ENCODE data around the gene REEP1. TPM values are rescaled to one million over a fixed set of nuclear protein-coding genes. Genes with fewer than 3 reads are reported as not detected.

REEP1 gene
- total RNA-seq, 3 donors from 2014 or later = 3.8 to 50.3 (median 6.1) TPM

DNA sequence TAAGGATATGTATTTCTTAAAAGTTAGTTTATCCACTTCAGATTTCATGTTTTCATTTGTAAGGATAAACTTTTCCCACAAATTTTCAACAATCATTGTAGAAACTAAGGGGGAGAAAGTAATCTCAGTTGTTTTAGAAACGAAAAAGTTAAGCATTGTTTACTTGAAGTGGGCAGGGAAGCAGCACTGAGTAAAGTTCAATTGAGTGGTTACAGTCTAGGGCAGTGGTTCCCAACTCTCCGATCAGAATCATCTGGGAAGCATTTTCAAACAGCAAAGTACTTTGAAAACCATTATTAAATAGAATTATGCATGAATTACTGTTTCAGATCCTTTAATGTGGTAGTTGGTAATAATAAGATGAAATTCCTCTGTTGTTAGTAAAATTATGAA lies 125.6 kb downstream of the REEP1 start:
- Histone ChIP-seq H3K9me3 (no peaks in the 10 kb centered on the region), H3K36me3 (ENCODE audit: low read depth) (no peaks in the 10 kb centered on the region), H3K4me1 (ENCODE audit: low read depth) (peaks cover 31% of the 10 kb centered on the region), H3K4me3 (no peak overlapping the region)
- TF ChIP-seq, protein P1, sequence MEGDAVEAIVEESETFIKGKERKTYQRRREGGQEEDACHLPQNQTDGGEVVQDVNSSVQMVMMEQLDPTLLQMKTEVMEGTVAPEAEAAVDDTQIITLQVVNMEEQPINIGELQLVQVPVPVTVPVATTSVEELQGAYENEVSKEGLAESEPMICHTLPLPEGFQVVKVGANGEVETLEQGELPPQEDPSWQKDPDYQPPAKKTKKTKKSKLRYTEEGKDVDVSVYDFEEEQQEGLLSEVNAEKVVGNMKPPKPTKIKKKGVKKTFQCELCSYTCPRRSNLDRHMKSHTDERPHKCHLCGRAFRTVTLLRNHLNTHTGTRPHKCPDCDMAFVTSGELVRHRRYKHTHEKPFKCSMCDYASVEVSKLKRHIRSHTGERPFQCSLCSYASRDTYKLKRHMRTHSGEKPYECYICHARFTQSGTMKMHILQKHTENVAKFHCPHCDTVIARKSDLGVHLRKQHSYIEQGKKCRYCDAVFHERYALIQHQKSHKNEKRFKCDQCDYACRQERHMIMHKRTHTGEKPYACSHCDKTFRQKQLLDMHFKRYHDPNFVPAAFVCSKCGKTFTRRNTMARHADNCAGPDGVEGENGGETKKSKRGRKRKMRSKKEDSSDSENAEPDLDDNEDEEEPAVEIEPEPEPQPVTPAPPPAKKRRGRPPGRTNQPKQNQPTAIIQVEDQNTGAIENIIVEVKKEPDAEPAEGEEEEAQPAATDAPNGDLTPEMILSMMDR (IDR thresholded peaks at IDR 0.05) = no peak
- intact Hi-C loops (cut with DNase I, micrococcal nuclease) = no loop called here
- ATAC-seq (peak; percentile 39), DNase-seq (no peak)

- ATAC-seq = no peak
- H3K36me3 ChIP-seq (ENCODE audit: low read depth) = no peaks in the 10 kb centered on the region
Observed at GRCh38 chr2:86211033-86211795, 126.2 kb downstream of the REEP1 start.

GRCh38 chr2:86204458-86204857 lies 133.0 kb downstream of the REEP1 start:
- intact Hi-C loops (cut with DNase I, micrococcal nuclease) = no loop called here
- Histone ChIP-seq H3K9me3 (no peaks in the 10 kb centered on the region), H3K36me3 (ENCODE audit: low read depth) (no peaks in the 10 kb centered on the region), H3K4me1 (ENCODE audit: low read depth) (peaks cover 12% of the 10 kb centered on the region), H3K4me3 (no peak overlapping the region)
- TF ChIP-seq, protein P1 (IDR thresholded peaks at IDR 0.05) = no peak
- no peak for DNase-seq
- ATAC-seq = no peak

More at GRCh38 chr2:86211033-86211795, 126.2 kb downstream of the REEP1 start:
- H3K4me3 ChIP-seq = no peak overlapping the region
- TF ChIP-seq, protein P1 (IDR thresholded peaks at IDR 0.05) = no peak
- H3K4me1 ChIP-seq (ENCODE audit: low read depth) = peaks cover 31% of the 10 kb centered on the region
- no peaks in the 10 kb centered on the region for H3K9me3 ChIP-seq
- intact Hi-C loops (cut with DNase I, micrococcal nuclease) = no loop called here
- DNase-seq = no peak

DNA sequence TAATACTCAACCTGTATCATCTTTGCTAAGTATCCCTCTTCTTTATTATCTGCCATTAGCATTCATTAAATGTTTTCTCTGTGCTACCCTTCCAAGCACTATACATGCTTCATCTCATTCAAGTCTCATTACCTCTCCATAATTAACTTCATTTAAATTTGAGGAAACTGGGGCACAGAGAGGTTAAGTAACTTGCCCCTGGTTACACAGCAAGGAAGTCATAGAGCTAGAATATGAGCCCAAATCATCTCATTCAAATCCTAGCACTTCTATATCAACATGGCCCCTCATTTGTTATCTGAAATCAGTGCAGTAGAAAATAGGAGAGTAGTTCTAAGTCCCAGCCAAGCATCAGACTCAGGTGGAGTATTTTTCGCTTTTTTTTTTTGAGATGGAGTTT lies 133.8 kb downstream of the REEP1 start:
- TF ChIP-seq, protein P1 (IDR thresholded peaks at IDR 0.05) = no peak
- peaks cover 12% of the 10 kb centered on the region for H3K4me1 ChIP-seq (ENCODE audit: low read depth)
- no peak for DNase-seq
- H3K4me3 ChIP-seq = no peak overlapping the region
- H3K9me3 ChIP-seq = no peaks in the 10 kb centered on the region
- intact Hi-C loops (cut with DNase I, micrococcal nuclease) = no loop called here
- H3K36me3 ChIP-seq (ENCODE audit: low read depth) = no peaks in the 10 kb centered on the region
- ATAC-seq = no peak

- ATAC-seq (no peak), DNase-seq (no peak)
- TF ChIP-seq, protein P1 (IDR thresholded peaks at IDR 0.05) = no peak
- H3K4me1 ChIP-seq (ENCODE audit: low read depth) = peaks cover 12% of the 10 kb centered on the region
- no peaks in the 10 kb centered on the region for H3K36me3 ChIP-seq (ENCODE audit: low read depth)
- no peak overlapping the region for H3K4me3 ChIP-seq
- no peaks in the 10 kb centered on the region for H3K9me3 ChIP-seq
- intact Hi-C loops (cut with DNase I, micrococcal nuclease) = no loop called here
Observed at GRCh38 chr2:86202702-86203101, 134.7 kb downstream of the REEP1 start.
